Esophagus squamous epithelium (tissue), 5 donors: ENCODE data around the gene SNED1. TPM values are rescaled to one million over a fixed set of nuclear protein-coding genes. Genes with fewer than 3 reads are reported as not detected.
"Not testable (repeated sequence)": the region's sequence is repeated elsewhere in the genome, so short reads cannot be mapped to it uniquely, and the experiment has no call there.

Experiments
- DNase-seq: peaks from one replicate; lab custom pipeline; 2025; lab: John Stamatoyannopoulos, UW
- H3K27ac ChIP-seq, 4 donors: fragments of 200-600 bp; sonication (generic); one replicate each; pipeline ENCODE4 v1.5.1; 2016 to 2019; ENCODE audit warnings: mild to moderate bottlenecking in 1 of 4
- H3K27me3 ChIP-seq, 4 donors: fragments of 200-600 bp; sonication (generic); 1 replicate in 3 of 4; 2 replicates in 1 of 4; pipeline versions ENCODE4 v1.5.1 to v1.6.0; 2017 to 2021; ENCODE audit warnings: antibody characterized with exemption in 1 of 4
- H3K36me3 ChIP-seq, 3 donors: fragments of 200-600 bp; sonication (generic); one replicate each; pipeline ENCODE4 v1.5.1; 2016 to 2019
- H3K4me1 ChIP-seq, 3 donors: fragments of 200-600 bp; sonication (generic); one replicate each; pipeline ENCODE4 v1.5.1; 2017 to 2019
- H3K4me3 ChIP-seq, 4 donors: fragments of 200-600 bp; sonication (generic); 1 replicate in 3 of 4; 2 replicates in 1 of 4; pipeline ENCODE4 v1.5.1; 2016 to 2019; ENCODE audit warnings: mild to moderate bottlenecking in 2 of 4, moderate library complexity in 1 of 4
- H3K9me3 ChIP-seq, 3 donors: fragments of 200-600 bp; sonication (generic); one replicate each; pipeline ENCODE4 v1.5.1; 2016 to 2019
- CTCF ChIP-seq, 6 experiments: fragments of 450-650 bp in 4 of 6; fragments of 200-600 bp in 2 of 6; sonication (generic) in 2 of 6; IDR thresholded peaks; one replicate each; pipeline ENCODE4 v1.5.1; 2016 to 2019; ENCODE audit warnings: antibody characterized with exemption in 6 of 6, mild to moderate bottlenecking in 4 of 6, moderate library complexity in 4 of 6
- POLR2A ChIP-seq, 4 donors: fragments of 450-650 bp; IDR thresholded peaks; one replicate each; pipeline ENCODE4 v1.6.1; 2017; ENCODE audit warnings: antibody characterized with exemption in 4 of 4, mild to moderate bottlenecking in 4 of 4, moderate library complexity in 3 of 4
- WGBS, 2 donors: methylation state at CpG; one replicate each; pipeline ENCODE4 v1.1.5; 2018; 5-methylcytosine and 5-hydroxymethylcytosine counted together
- intact Hi-C: fragments of 100-400 bp; cut with DNase I; formaldehyde crosslinking; loops from one replicate; pipeline ENCODE4 v1.15.0; 2022
- total RNA-seq, 4 donors: library from RNA; depleted of rRNA; stranded (reverse); fragments of >200 nt; gene quantifications; one replicate each; pipeline ENCODE4 v1.1.0, GENCODE V29; 2016
- donor health status: DM: yes; HTN: yes; CAD: no.

SNED1 gene
- total RNA-seq, 4 donors from 2014 or later = 3.3 to 13.9 (median 4.8) TPM

- no peak for TF ChIP-seq POLR2A (IDR thresholded peaks at IDR 0.05)
- TF ChIP-seq CTCF (IDR thresholded peaks at IDR 0.05) = no peak
- H3K36me3 ChIP-seq = no peaks in the 10 kb centered on the region
- no peak overlapping the region for H3K27ac ChIP-seq
- H3K4me3 ChIP-seq = no peak overlapping the region
- H3K9me3 ChIP-seq = no peaks in the 10 kb centered on the region
- peaks cover 0 to 41% (median 0%) of the 10 kb centered on the region in 4 donors for H3K27me3 ChIP-seq
- WGBS, 2 donors = 20 to 92% methylated on average over 1 to 11 of the region's 15 CpGs
- DNase-seq = no peak
- peaks cover 0 to 20% (median 15%) of the 10 kb centered on the region in 3 donors for H3K4me1 ChIP-seq
- intact Hi-C loops = no loop called here
Measured at GRCh38 chr2:240970816-240971215, 27.6 kb upstream of the SNED1 start.

GRCh38 chr2:240972201-240972600 is 26.2 kb upstream of the SNED1 start:
- WGBS, 2 donors = 47 to 60% methylated on average over 5 to 9 of the region's 11 CpGs
- H3K9me3 ChIP-seq = no peaks in the 10 kb centered on the region
- no peak overlapping the region for H3K27ac ChIP-seq
- H3K36me3 ChIP-seq = no peaks in the 10 kb centered on the region
- DNase-seq = no peak
- H3K27me3 ChIP-seq = peaks cover 0 to 43% (median 0%) of the 10 kb centered on the region in 4 donors
- TF ChIP-seq CTCF (IDR thresholded peaks at IDR 0.05) = no peak
- no peak for TF ChIP-seq POLR2A (IDR thresholded peaks at IDR 0.05)
- H3K4me1 ChIP-seq = peaks cover 0 to 20% (median 15%) of the 10 kb centered on the region in 3 donors
- H3K4me3 ChIP-seq = no peak overlapping the region
- intact Hi-C loops = no loop called here

- H3K9me3 ChIP-seq = no peaks in the 10 kb centered on the region
- peaks cover 0 to 43% (median 0%) of the 10 kb centered on the region in 4 donors for H3K27me3 ChIP-seq
- peak overlapping the region in 3 of 4 donors; percentile 15 to 58 (median 45) for H3K27ac ChIP-seq
- DNase-seq = no peak
- no peak overlapping the region for H3K4me3 ChIP-seq
- intact Hi-C loops = no loop called here
- no peaks in the 10 kb centered on the region for H3K36me3 ChIP-seq
- WGBS, 2 donors = 9 to 16% methylated on average over 4 to 16 of the region's 17 CpGs
- TF ChIP-seq POLR2A (IDR thresholded peaks at IDR 0.05) (no peak), CTCF (IDR thresholded peaks at IDR 0.05) (no peak)
- H3K4me1 ChIP-seq = peaks cover 0 to 20% (median 15%) of the 10 kb centered on the region in 3 donors
Measured at GRCh38 chr2:240972636-240973521, 25.5 kb upstream of the SNED1 start.

GRCh38 chr2:240974771-240975572 is 23.4 kb upstream of the SNED1 start:
- H3K4me3 ChIP-seq = no peak overlapping the region
- intact Hi-C loops = no loop called here
- WGBS, 2 donors = 58 to 65% methylated on average over 6 to 9 of the region's 10 CpGs
- H3K36me3 ChIP-seq = no peaks in the 10 kb centered on the region
- peak overlapping the region in 1 of 4 donors; percentile 2 for H3K27ac ChIP-seq
- H3K4me1 ChIP-seq = peaks cover 0 to 20% (median 15%) of the 10 kb centered on the region in 3 donors
- no peak for DNase-seq
- TF ChIP-seq CTCF (IDR thresholded peaks at IDR 0.05) (no peak), POLR2A (IDR thresholded peaks at IDR 0.05) (no peak)
- H3K9me3 ChIP-seq = no peaks in the 10 kb centered on the region
- H3K27me3 ChIP-seq = peaks cover 0 to 43% (median 0%) of the 10 kb centered on the region in 4 donors

GRCh38 chr2:240975903-240976302 is 22.5 kb upstream of the SNED1 start:
- H3K27ac ChIP-seq, H3K4me3 ChIP-seq, H3K9me3 ChIP-seq, DNase-seq, intact Hi-C loops, H3K36me3 ChIP-seq: not testable (repeated sequence)
- peaks cover 0 to 20% (median 15%) of the 10 kb centered on the region in 3 donors for H3K4me1 ChIP-seq
- peaks cover 0 to 37% (median 0%) of the 10 kb centered on the region in 4 donors for H3K27me3 ChIP-seq
- WGBS, 2 donors = 83 to 100% methylated on average over 1 to 4 of the region's 4 CpGs
